Stimulated activated CD8-positive, alpha-beta memory T cell treated with anti-CD3 and anti-CD28 coated beads, Interleukin-12 subunit alpha, Interleukin-12 subunit beta, amount 100 ng/mL, for 1 hour (primary cell): ENCODE results near the gene TLK2.
"Not testable (repeated sequence)": the region's sequence is repeated elsewhere in the genome, so short reads cannot be mapped to it uniquely, and the experiment has no call there.

ENCODE experiments used
- DNase-seq: peaks from one replicate; pipeline ENCODE4 v3.0.0-alpha.2; 2020; ENCODE audit warnings: low read depth

Gene TLK2

GRCh38 chr17:62490990-62491389 is 12.4 kb downstream of the TLK2 start:
- not testable (repeated sequence) for DNase-seq

GRCh38 chr17:62493049-62493655 is 14.5 kb downstream of the TLK2 start:
- DNase-seq = not testable (repeated sequence)

- DNase-seq = not testable (repeated sequence)
Measured at GRCh38 chr17:62494073-62494472, 15.4 kb downstream of the TLK2 start.

GRCh38 chr17:62496344-62496743 is 17.7 kb downstream of the TLK2 start:
- not testable (repeated sequence) for DNase-seq

GRCh38 chr17:62498796-62499195 is 20.2 kb downstream of the TLK2 start:
- DNase-seq = not testable (repeated sequence)

GRCh38 chr17:62500463-62500862 is 21.8 kb downstream of the TLK2 start:
- not testable (repeated sequence) for DNase-seq

GRCh38 chr17:62504857-62505256 is 26.2 kb downstream of the TLK2 start:
- DNase-seq = not testable (repeated sequence)

- DNase-seq = not testable (repeated sequence)
Measured at GRCh38 chr17:62507191-62507836, 28.7 kb downstream of the TLK2 start.

GRCh38 chr17:62510247-62510819 is 31.7 kb downstream of the TLK2 start:
- DNase-seq = not testable (repeated sequence)

GRCh38 chr17:62511014-62511413 is 32.4 kb downstream of the TLK2 start:
- not testable (repeated sequence) for DNase-seq

GRCh38 chr17:62516376-62516775 is 37.8 kb downstream of the TLK2 start:
- not testable (repeated sequence) for DNase-seq

GRCh38 chr17:62521295-62521694 is 42.7 kb downstream of the TLK2 start:
- not testable (repeated sequence) for DNase-seq

- DNase-seq = not testable (repeated sequence)
Measured at GRCh38 chr17:62524077-62524476, 45.5 kb downstream of the TLK2 start.

- not testable (repeated sequence) for DNase-seq
Measured at GRCh38 chr17:62525317-62525716, 46.7 kb downstream of the TLK2 start.

GRCh38 chr17:62530936-62531335 is 52.3 kb downstream of the TLK2 start:
- DNase-seq = not testable (repeated sequence)

- DNase-seq = not testable (repeated sequence)
Measured at GRCh38 chr17:62536557-62536956, 57.9 kb downstream of the TLK2 start.

- DNase-seq = not testable (repeated sequence)
Measured at GRCh38 chr17:62541073-62541472, 62.4 kb downstream of the TLK2 start.

- DNase-seq = not testable (repeated sequence)
Measured at GRCh38 chr17:62543278-62543775, 64.7 kb downstream of the TLK2 start.

GRCh38 chr17:62546066-62546465 is 67.4 kb downstream of the TLK2 start:
- not testable (repeated sequence) for DNase-seq

GRCh38 chr17:62552851-62553659 is 74.4 kb downstream of the TLK2 start:
- peak; percentile 17 for DNase-seq

GRCh38 chr17:62557532-62557931 is 78.9 kb downstream of the TLK2 start:
- not testable (repeated sequence) for DNase-seq

- DNase-seq = not testable (repeated sequence)
Measured at GRCh38 chr17:62558941-62559340, 80.3 kb downstream of the TLK2 start.
